ENCODE measurements around the gene LRTM2.

DNA sequence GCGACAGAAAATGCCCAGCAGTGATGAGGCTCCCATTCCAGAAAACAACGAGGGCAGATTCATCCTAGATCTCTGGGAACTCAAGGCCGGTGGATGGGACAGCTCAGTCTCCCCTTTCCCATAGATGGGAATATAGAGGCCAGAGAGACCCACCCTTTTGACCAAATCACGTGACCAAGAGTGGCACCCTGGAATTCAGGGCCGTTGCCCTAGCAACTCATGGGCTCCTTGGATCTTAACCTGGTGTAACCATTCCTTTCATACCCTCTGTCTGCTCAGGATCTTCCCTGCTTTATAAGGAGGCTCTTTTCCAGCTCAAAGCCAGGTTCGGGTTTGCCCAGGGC is 8.4 kb upstream of the LRTM2 start:
- TF ChIP-seq, protein P1, sequence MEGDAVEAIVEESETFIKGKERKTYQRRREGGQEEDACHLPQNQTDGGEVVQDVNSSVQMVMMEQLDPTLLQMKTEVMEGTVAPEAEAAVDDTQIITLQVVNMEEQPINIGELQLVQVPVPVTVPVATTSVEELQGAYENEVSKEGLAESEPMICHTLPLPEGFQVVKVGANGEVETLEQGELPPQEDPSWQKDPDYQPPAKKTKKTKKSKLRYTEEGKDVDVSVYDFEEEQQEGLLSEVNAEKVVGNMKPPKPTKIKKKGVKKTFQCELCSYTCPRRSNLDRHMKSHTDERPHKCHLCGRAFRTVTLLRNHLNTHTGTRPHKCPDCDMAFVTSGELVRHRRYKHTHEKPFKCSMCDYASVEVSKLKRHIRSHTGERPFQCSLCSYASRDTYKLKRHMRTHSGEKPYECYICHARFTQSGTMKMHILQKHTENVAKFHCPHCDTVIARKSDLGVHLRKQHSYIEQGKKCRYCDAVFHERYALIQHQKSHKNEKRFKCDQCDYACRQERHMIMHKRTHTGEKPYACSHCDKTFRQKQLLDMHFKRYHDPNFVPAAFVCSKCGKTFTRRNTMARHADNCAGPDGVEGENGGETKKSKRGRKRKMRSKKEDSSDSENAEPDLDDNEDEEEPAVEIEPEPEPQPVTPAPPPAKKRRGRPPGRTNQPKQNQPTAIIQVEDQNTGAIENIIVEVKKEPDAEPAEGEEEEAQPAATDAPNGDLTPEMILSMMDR (IDR thresholded peaks at IDR 0.05): no peak
- no peak for TF ChIP-seq POLR2A (IDR thresholded peaks at IDR 0.05)

Measured in body of pancreas (tissue), 4 donors.